DOHH2 (cell line): ENCODE measurements around the gene RAB37.

Experiments
- H3F3A ChIP-seq: fragments of 200-600 bp; sonication (generic), shearing (Covaris generic); 2 replicates; pipeline ENCODE4 v1.6.0; 2016; ENCODE audit warnings: antibody characterized with exemption, mild to moderate bottlenecking; ENCODE audit not compliant: control insufficient read depth, insufficient read depth
- H3K27ac ChIP-seq: fragments of 200-600 bp; sonication (generic); 2 replicates; pipeline ENCODE4 v1.5.1; 2014; ENCODE audit warnings: low read depth, mild to moderate bottlenecking, low read length, moderate library complexity
- H3K27me3 ChIP-seq: fragments of 200-600 bp; sonication (generic); 2 replicates; pipeline ENCODE4 v1.6.1; 2014; ENCODE audit warnings: mild to moderate bottlenecking, low read length, mixed read lengths; ENCODE audit not compliant: control insufficient read depth
- H3K36me3 ChIP-seq: fragments of 200-600 bp; sonication (generic); 2 replicates; pipeline ENCODE4 v1.6.1; 2014; ENCODE audit warnings: mild to moderate bottlenecking, low read length, moderate library complexity, mixed read lengths; ENCODE audit not compliant: control insufficient read depth
- H3K4me1 ChIP-seq: fragments of 200-600 bp; sonication (generic); 2 replicates; pipeline ENCODE4 v1.6.1; 2014; ENCODE audit warnings: mild to moderate bottlenecking, low read length, mixed read lengths; ENCODE audit not compliant: control insufficient read depth
- H3K4me2 ChIP-seq: fragments of 200-600 bp; sonication (generic); 2 replicates; pipeline ENCODE4 v1.6.0; 2014; ENCODE audit warnings: mild to moderate bottlenecking, low read length, moderate library complexity
- H3K4me3 ChIP-seq: fragments of 200-600 bp; sonication (generic); 2 replicates; pipeline ENCODE4 v1.5.1; 2014; ENCODE audit warnings: mild to moderate bottlenecking, low read length, mixed read lengths
- H3K79me2 ChIP-seq: fragments of 200-600 bp; sonication (generic); 2 replicates; pipeline ENCODE4 v1.6.1; 2014; ENCODE audit warnings: mild to moderate bottlenecking, low read length, mixed read lengths; ENCODE audit not compliant: control insufficient read depth
- H3K9me2 ChIP-seq: fragments of 200-600 bp; sonication (generic); replicated peaks from 2 replicates; pipeline ENCODE4 v1.6.1; 2014; ENCODE audit warnings: mild to moderate bottlenecking, low read length, mixed read lengths; ENCODE audit not compliant: control insufficient read depth
- H3K9me3 ChIP-seq: fragments of 200-600 bp; sonication (generic); 2 replicates; pipeline ENCODE4 v1.6.1; 2014; ENCODE audit warnings: antibody characterized with exemption, low read length, mixed read lengths; ENCODE audit not compliant: control insufficient read depth, insufficient read depth
- H4K20me1 ChIP-seq: fragments of 200-600 bp; sonication (generic); 2 replicates; pipeline ENCODE4 v1.6.0; 2014; ENCODE audit warnings: low read depth, mild to moderate bottlenecking, antibody characterized with exemption, low read length, moderate library complexity; ENCODE audit not compliant: control insufficient read depth, insufficient read depth
- EZH2phosphoT487 ChIP-seq: fragments of 200-600 bp; sonication (generic); IDR thresholded peaks from 2 replicates; pipeline ENCODE4 v1.6.1; 2017; ENCODE audit warnings: borderline replicate concordance, mild to moderate bottlenecking, antibody characterized with exemption, low read length, moderate library complexity, mixed read lengths
- TF ChIP-seq, protein P1 (sequence below): fragments of 200-600 bp; sonication (generic); IDR thresholded peaks from one replicate; pipeline ENCODE4 v1.5.1; 2014; ENCODE audit warnings: antibody characterized with exemption, mild to moderate bottlenecking, low read depth, low read length; ENCODE audit not compliant: poor library complexity, severe bottlenecking

Gene RAB37

DNA sequence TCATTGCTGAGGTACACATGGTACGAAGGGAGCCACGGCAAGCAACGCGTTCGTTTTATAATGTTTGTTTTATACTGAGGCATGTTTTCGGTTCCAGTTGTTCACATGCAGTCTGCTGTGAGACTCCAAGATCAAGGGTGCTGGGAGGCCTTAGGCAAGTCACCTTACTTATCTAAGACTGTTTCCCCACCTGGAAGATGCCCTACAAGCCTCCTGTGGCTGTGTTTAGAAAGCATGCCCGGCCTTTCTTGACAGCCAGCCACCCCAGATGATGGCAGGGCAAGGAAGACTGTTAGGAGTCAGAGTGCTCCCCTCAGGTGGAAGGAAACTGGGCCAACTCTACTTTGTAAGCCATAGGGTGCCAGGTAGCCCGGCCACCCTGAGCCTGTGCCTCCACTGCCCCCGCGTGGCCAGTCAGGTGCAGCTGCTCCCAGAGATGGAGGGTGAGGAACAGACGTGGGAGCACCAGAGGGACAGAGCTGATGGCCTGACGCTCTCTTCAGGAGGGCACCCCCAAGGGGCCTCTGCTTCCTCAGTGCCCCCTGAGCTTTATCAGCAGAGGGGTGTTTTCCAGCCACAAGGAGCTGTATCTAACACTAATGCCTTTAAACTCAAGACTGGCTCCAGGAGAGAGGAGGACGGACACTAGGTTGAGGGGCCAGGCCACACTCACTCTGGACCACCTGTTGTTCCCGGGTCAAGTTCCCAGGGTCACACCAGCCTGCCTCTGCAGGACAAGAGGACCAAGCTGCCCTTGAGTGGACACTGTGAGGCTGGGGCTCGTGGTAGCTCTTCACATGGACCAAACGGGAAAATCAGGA lies 33.7 kb downstream of the RAB37 start:
- TF ChIP-seq, protein P1, sequence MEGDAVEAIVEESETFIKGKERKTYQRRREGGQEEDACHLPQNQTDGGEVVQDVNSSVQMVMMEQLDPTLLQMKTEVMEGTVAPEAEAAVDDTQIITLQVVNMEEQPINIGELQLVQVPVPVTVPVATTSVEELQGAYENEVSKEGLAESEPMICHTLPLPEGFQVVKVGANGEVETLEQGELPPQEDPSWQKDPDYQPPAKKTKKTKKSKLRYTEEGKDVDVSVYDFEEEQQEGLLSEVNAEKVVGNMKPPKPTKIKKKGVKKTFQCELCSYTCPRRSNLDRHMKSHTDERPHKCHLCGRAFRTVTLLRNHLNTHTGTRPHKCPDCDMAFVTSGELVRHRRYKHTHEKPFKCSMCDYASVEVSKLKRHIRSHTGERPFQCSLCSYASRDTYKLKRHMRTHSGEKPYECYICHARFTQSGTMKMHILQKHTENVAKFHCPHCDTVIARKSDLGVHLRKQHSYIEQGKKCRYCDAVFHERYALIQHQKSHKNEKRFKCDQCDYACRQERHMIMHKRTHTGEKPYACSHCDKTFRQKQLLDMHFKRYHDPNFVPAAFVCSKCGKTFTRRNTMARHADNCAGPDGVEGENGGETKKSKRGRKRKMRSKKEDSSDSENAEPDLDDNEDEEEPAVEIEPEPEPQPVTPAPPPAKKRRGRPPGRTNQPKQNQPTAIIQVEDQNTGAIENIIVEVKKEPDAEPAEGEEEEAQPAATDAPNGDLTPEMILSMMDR: peak; percentile 90
- no peak for TF ChIP-seq EZH2phosphoT487
- Histone ChIP-seq H3K9me3 (no peaks in the 10 kb centered on the region), H3K27ac (no peak overlapping the region), H3K4me1 (peaks cover 7% of the 10 kb centered on the region), H3K79me2 (peaks cover 16% of the 10 kb centered on the region), H3K27me3 (no peaks in the 10 kb centered on the region), H3K4me3 (no peak overlapping the region), H3K9me2 (no peaks in the 10 kb centered on the region), H3F3A (no peaks in the 10 kb centered on the region), H3K36me3 (peaks cover 58% of the 10 kb centered on the region), H4K20me1 (no peaks in the 10 kb centered on the region), H3K4me2 (no peak overlapping the region)

DNA sequence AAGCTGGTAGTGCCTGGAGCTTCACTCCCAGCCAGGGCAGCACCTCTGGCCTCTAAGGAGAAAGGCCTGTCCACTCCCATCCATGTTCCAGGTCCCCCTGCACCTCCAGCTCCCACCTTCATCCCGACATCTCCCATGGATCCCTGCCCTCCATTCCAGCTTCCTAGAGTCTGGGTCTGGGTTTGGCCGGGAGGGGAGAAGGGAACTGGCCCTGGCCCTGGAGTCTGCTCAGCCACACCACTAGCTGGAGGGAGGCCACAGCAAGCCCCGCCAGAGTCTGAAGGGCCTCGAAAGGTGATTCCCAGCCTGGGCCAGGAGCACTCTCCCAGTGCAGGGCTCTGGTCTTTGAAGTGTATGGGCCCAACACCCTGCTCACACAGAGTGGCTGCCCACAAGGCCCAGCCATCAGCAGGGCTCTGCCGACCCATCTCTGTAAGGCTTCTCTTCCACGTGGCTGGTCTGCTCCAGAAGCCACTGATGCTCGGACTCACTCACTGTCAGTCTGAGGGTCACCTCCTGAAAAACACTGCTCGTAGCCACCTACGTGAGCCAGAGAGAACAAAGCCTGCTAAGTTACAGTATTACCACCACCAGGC lies 34.4 kb downstream of the RAB37 start:
- Histone ChIP-seq H3K27me3 (no peaks in the 10 kb centered on the region), H3K4me2 (no peak overlapping the region), H3K9me2 (no peaks in the 10 kb centered on the region), H3K27ac (no peak overlapping the region), H4K20me1 (no peaks in the 10 kb centered on the region), H3K36me3 (peaks cover 58% of the 10 kb centered on the region), H3F3A (no peaks in the 10 kb centered on the region), H3K9me3 (no peaks in the 10 kb centered on the region), H3K4me1 (peaks cover 7% of the 10 kb centered on the region), H3K79me2 (peaks cover 20% of the 10 kb centered on the region), H3K4me3 (no peak overlapping the region)
- TF ChIP-seq, protein P1: no peak
- no peak for TF ChIP-seq EZH2phosphoT487

DNA sequence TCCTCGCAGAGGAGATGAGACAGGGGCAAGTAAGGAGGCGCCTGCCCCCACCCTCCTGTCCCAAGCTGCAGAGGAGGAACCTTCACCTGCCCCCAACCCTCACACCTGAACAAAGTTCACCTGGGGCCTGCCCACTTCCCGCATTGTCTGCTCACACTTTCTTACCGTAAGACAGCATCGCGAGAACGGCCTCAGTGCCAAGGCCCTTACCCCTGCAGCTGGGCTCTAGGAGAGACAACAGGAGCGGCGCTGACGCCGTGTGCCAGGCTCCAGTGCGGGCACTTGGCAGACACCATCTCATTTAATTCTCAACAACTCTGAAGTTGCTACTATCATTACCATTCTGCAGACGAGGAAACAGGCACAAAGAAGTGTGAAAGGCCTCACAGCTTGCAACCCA lies 35.0 kb downstream of the RAB37 start:
- H3K79me2 ChIP-seq: peaks cover 20% of the 10 kb centered on the region
- H3K36me3 ChIP-seq: peaks cover 58% of the 10 kb centered on the region
- H3K4me2 ChIP-seq: no peak overlapping the region
- no peaks in the 10 kb centered on the region for H3F3A ChIP-seq
- peaks cover 11% of the 10 kb centered on the region for H3K4me1 ChIP-seq
- H3K27me3 ChIP-seq: no peaks in the 10 kb centered on the region
- no peaks in the 10 kb centered on the region for H3K9me2 ChIP-seq
- H3K27ac ChIP-seq: no peak overlapping the region
- no peaks in the 10 kb centered on the region for H3K9me3 ChIP-seq
- no peaks in the 10 kb centered on the region for H4K20me1 ChIP-seq
- H3K4me3 ChIP-seq: no peak overlapping the region
- TF ChIP-seq EZH2phosphoT487: no peak
- TF ChIP-seq, protein P1: no peak
